HEK293 (cell line): ENCODE measurements around the gene CUTC.

Source experiments
- CTCF ChIP-seq: fragments of 450-650 bp; formaldehyde crosslinking; IDR thresholded peaks from 2 replicates; pipeline ENCODE4 v1.5.1; 2016; ENCODE audit warnings: missing biosample characterization, missing genetic modification characterization
- SETDB1 ChIP-seq: IDR thresholded peaks from one replicate; pipeline ENCODE4 v1.6.1; 2017; ENCODE audit warnings: mild to moderate bottlenecking, low read length, moderate library complexity, mixed read lengths; ENCODE audit not compliant: insufficient read length
- ZFP37 ChIP-seq: fragments of 450-650 bp; formaldehyde crosslinking; IDR thresholded peaks from 2 replicates; pipeline ENCODE4 v1.5.1; 2016; ENCODE audit warnings: missing biosample characterization, missing genetic modification characterization
- ZNF114 ChIP-seq: fragments of 450-650 bp; formaldehyde crosslinking; IDR thresholded peaks from 2 replicates; pipeline ENCODE4 v1.5.0; 2017; ENCODE audit warnings: missing biosample characterization, missing genetic modification characterization
- ZNF629 ChIP-seq: fragments of 450-650 bp; formaldehyde crosslinking; IDR thresholded peaks from 2 replicates; pipeline ENCODE4 v1.5.1; 2017; ENCODE audit warnings: missing biosample characterization, missing genetic modification characterization

DNA sequence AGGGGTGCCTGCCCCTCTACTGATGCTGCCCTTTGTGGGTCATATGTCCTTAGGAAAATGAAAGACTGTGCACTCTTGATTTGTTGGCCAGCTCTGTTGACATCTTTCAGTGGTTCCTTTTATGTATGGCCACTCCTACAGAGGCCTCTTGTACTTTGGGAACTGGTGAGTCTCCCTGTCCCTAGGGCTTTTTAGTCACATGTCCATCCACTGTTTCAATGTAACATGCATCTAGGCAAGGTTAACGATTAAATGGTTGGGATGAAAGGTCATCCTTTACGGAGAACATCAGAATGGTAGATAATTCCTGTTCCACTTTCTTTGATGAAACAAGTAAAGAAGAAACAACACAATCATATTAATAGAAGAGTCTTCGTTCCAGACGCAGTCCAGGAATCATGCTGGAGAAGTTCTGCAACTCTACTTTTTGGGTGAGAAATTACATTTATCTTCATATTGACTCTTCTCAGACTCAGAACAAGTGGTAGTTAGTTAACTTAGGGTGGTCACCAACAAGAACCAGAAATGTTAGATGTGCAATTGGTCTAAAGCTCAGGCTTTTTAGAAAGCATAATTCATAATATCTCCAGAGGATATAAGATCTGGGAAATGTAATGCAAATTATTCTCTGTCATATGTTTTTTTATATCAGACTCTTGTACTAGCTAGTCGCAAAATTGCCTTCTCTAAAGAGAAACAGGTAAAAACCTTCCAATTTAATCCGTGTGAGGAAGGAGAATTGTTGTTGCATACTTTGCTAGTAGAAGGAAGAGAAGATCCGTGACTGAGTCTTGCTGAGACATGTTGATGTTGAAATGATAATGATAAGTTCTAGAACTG is 50.6 kb downstream of the CUTC start, which contains the start of gene ABCC2:
- TF ChIP-seq CTCF (tag by site-specific recombination) = no peak
- TF ChIP-seq ZNF629 (tag by site-specific recombination) = no peak
- no peak for TF ChIP-seq ZNF114 (tag by site-specific recombination)
- no peak for TF ChIP-seq ZFP37 (tag by site-specific recombination)
- TF ChIP-seq SETDB1 = no peak
